T-helper 1 cell treated with Interleukin-12 subunit alpha and Interleukin-12 subunit beta and Interleukin-4 antibody, amounts not matched to agents 30 ng/mL and 1 ng/mL, for 36 hours (primary cell): Measurements from ENCODE around the gene SFXN3. TPM values are rescaled to one million over a fixed set of nuclear protein-coding genes. Genes with fewer than 3 reads are reported as not detected.

Experiments
- intact Hi-C: fragments of 100-400 bp; cut with micrococcal nuclease; formaldehyde crosslinking; loops from one replicate; pipeline ENCODE4 v1.15.1; 2024
- total RNA-seq: library from RNA; stranded (reverse); gene quantifications from 2 replicates; pipeline ENCODE4 v1.2.3, GENCODE V29; 2022

The SFXN3 gene
- total RNA-seq, 1 donor from 2014 or later: 38.9 TPM

GRCh38 chr10:101050208-101051069, 19.4 kb downstream of the SFXN3 start:
- intact Hi-C loops: loop anchor here (1.0 kb wide), 3 partner anchors 9 to 17 kb away; no protein-coding TSS in a partner anchor

- intact Hi-C loops: no loop called here
These were observed 21.3 kb downstream of the SFXN3 start for GRCh38 chr10:101052285-101052684.

GRCh38 chr10:101053516-101053915, 22.5 kb downstream of the SFXN3 start:
- intact Hi-C loops: no loop called here

- intact Hi-C loops: no loop called here
These were observed 23.3 kb downstream of the SFXN3 start for GRCh38 chr10:101054351-101054750.

- intact Hi-C loops: no loop called here
These were observed 23.8 kb downstream of the SFXN3 start for GRCh38 chr10:101054876-101055275.

- intact Hi-C loops: no loop called here
These were observed 24.4 kb downstream of the SFXN3 start for GRCh38 chr10:101055411-101055810.

GRCh38 chr10:101056365-101057151, 25.5 kb downstream of the SFXN3 start:
- intact Hi-C loops: no loop called here

- intact Hi-C loops: loop anchor here (1.0 to 10.0 kb wide), 12 partner anchors 8 to 758 kb away; partner anchors contain the start of genes BTRC, FBXW4, HIF1AN and NPM3
These were observed 29.3 kb downstream of the SFXN3 start for GRCh38 chr10:101060036-101060950.

GRCh38 chr10:101060951-101061623, 30.1 kb downstream of the SFXN3 start:
- intact Hi-C loops: loop anchor here (1.0 to 10.0 kb wide), 14 partner anchors 7 to 757 kb away; partner anchors contain the start of genes BTRC, DPCD, FBXW4 and HIF1AN

- intact Hi-C loops: loop anchor here (1.0 to 10.0 kb wide), 6 partner anchors 61 to 723 kb away; partner anchors contain the start of genes DPCD, FBXW4, HIF1AN and NPM3
These were observed 30.7 kb downstream of the SFXN3 start, which contains the start of gene KAZALD1 for GRCh38 chr10:101061624-101062231. TSS of gene KAZALD1 (plus strand) at chr10:101061989. CDS start at chr10:101062593, 604 bp downstream.

GRCh38 chr10:101062232-101063049, 31.4 kb downstream of the SFXN3 start:
- intact Hi-C loops: loop anchor here (5.0 to 10.0 kb wide), 4 partner anchors 60 to 722 kb away; partner anchors contain the start of genes FBXW4, HIF1AN and NPM3

- intact Hi-C loops: loop anchor here (5.0 to 10.0 kb wide), 4 partner anchors 59 to 722 kb away; partner anchors contain the start of genes FBXW4, HIF1AN and NPM3
These were observed 32.1 kb downstream of the SFXN3 start for GRCh38 chr10:101063050-101063525.

GRCh38 chr10:101063548-101064414, 32.7 kb downstream of the SFXN3 start:
- intact Hi-C loops: loop anchor here (5.0 to 10.0 kb wide), 4 partner anchors 59 to 721 kb away; partner anchors contain the start of genes FBXW4, HIF1AN and NPM3

GRCh38 chr10:101064415-101065030, 33.5 kb downstream of the SFXN3 start:
- intact Hi-C loops: loop anchor here (5.0 to 10.0 kb wide), 4 partner anchors 58 to 720 kb away; partner anchors contain the start of genes FBXW4, HIF1AN and NPM3

- intact Hi-C loops: loop anchor here (10.0 kb wide), 3 partner anchors 531 to 719 kb away; partner anchors contain the start of genes FBXW4, HIF1AN and NPM3
These were observed 34.6 kb downstream of the SFXN3 start for GRCh38 chr10:101065481-101066145.
